ENCODE data around the gene MAGI2. TPM values are rescaled to one million over a fixed set of nuclear protein-coding genes. Genes with fewer than 3 reads are reported as not detected.

MAGI2 gene
- polyA plus RNA-seq, 1 donor, result 2.6 TPM

- Histone ChIP-seq H3K4me3 (ENCODE audit: low read length) (no peak overlapping the region), H3K4me1 (ENCODE audit: control insufficient read depth, insufficient read depth, low read length) (no peaks in the 10 kb centered on the region), H3K27ac (ENCODE audit: low read length) (no peak overlapping the region), H3K27me3 (ENCODE audit: control insufficient read depth, insufficient read depth, low read length) (no peaks in the 10 kb centered on the region), H3K9me3 (ENCODE audit: control insufficient read depth, low read depth, low read length) (no peaks in the 10 kb centered on the region), H3K36me3 (ENCODE audit: control insufficient read depth, insufficient read depth, low read length) (no peaks in the 10 kb centered on the region)
- no peak for DNase-seq
- 100% methylated on average over 1 of the region's 13 CpGs for whole genome bisulfite sequencing (ENCODE audit: insufficient coverage, low lambda C conversion rate)
Measured at GRCh38 chr7:78071491-78072200, 1381.8 kb downstream of the MAGI2 start.

GRCh38 chr7:78066599-78066998 lies 1386.9 kb downstream of the MAGI2 start:
- H3K9me3 ChIP-seq (ENCODE audit: control insufficient read depth, low read depth, low read length), result no peaks in the 10 kb centered on the region
- no peaks in the 10 kb centered on the region for H3K4me1 ChIP-seq (ENCODE audit: control insufficient read depth, insufficient read depth, low read length)
- no CpG with 5 or more reads among the region's 4 CpGs for WGBS (ENCODE audit: insufficient coverage, low lambda C conversion rate)
- H3K27me3 ChIP-seq (ENCODE audit: control insufficient read depth, insufficient read depth, low read length), result no peaks in the 10 kb centered on the region
- DNase-seq, result no peak
- no peaks in the 10 kb centered on the region for H3K36me3 ChIP-seq (ENCODE audit: control insufficient read depth, insufficient read depth, low read length)
- no peak overlapping the region for H3K27ac ChIP-seq (ENCODE audit: low read length)
- no peak overlapping the region for H3K4me3 ChIP-seq (ENCODE audit: low read length)

- no peaks in the 10 kb centered on the region for H3K9me3 ChIP-seq (ENCODE audit: control insufficient read depth, low read depth, low read length)
- no peak for DNase-seq
- no peak overlapping the region for H3K4me3 ChIP-seq (ENCODE audit: low read length)
- H3K4me1 ChIP-seq (ENCODE audit: control insufficient read depth, insufficient read depth, low read length), result no peaks in the 10 kb centered on the region
- no peaks in the 10 kb centered on the region for H3K27me3 ChIP-seq (ENCODE audit: control insufficient read depth, insufficient read depth, low read length)
- H3K36me3 ChIP-seq (ENCODE audit: control insufficient read depth, insufficient read depth, low read length), result no peaks in the 10 kb centered on the region
- no peak overlapping the region for H3K27ac ChIP-seq (ENCODE audit: low read length)
Measured at GRCh38 chr7:78063758-78064157, 1389.7 kb downstream of the MAGI2 start.

GRCh38 chr7:78062214-78062613 lies 1391.3 kb downstream of the MAGI2 start:
- H3K27ac ChIP-seq (ENCODE audit: low read length), result no peak overlapping the region
- H3K4me3 ChIP-seq (ENCODE audit: low read length), result no peak overlapping the region
- no peaks in the 10 kb centered on the region for H3K27me3 ChIP-seq (ENCODE audit: control insufficient read depth, insufficient read depth, low read length)
- no peaks in the 10 kb centered on the region for H3K4me1 ChIP-seq (ENCODE audit: control insufficient read depth, insufficient read depth, low read length)
- no peak for DNase-seq
- no CpG with 5 or more reads among the region's 3 CpGs for WGBS (ENCODE audit: insufficient coverage, low lambda C conversion rate)
- H3K36me3 ChIP-seq (ENCODE audit: control insufficient read depth, insufficient read depth, low read length), result no peaks in the 10 kb centered on the region
- no peaks in the 10 kb centered on the region for H3K9me3 ChIP-seq (ENCODE audit: control insufficient read depth, low read depth, low read length)

GRCh38 chr7:78057571-78057970 lies 1395.9 kb downstream of the MAGI2 start:
- no peaks in the 10 kb centered on the region for H3K27me3 ChIP-seq (ENCODE audit: control insufficient read depth, insufficient read depth, low read length)
- H3K9me3 ChIP-seq (ENCODE audit: control insufficient read depth, low read depth, low read length), result no peaks in the 10 kb centered on the region
- H3K27ac ChIP-seq (ENCODE audit: low read length), result no peak overlapping the region
- no peak overlapping the region for H3K4me3 ChIP-seq (ENCODE audit: low read length)
- DNase-seq, result no peak
- H3K36me3 ChIP-seq (ENCODE audit: control insufficient read depth, insufficient read depth, low read length), result no peaks in the 10 kb centered on the region
- H3K4me1 ChIP-seq (ENCODE audit: control insufficient read depth, insufficient read depth, low read length), result no peaks in the 10 kb centered on the region

GRCh38 chr7:78055599-78055998 lies 1397.9 kb downstream of the MAGI2 start:
- no peaks in the 10 kb centered on the region for H3K4me1 ChIP-seq (ENCODE audit: control insufficient read depth, insufficient read depth, low read length)
- WGBS (ENCODE audit: insufficient coverage, low lambda C conversion rate), result no CpG with 5 or more reads among the region's 1 CpG
- no peak overlapping the region for H3K27ac ChIP-seq (ENCODE audit: low read length)
- H3K36me3 ChIP-seq (ENCODE audit: control insufficient read depth, insufficient read depth, low read length), result no peaks in the 10 kb centered on the region
- DNase-seq, result no peak
- no peaks in the 10 kb centered on the region for H3K9me3 ChIP-seq (ENCODE audit: control insufficient read depth, low read depth, low read length)
- no peaks in the 10 kb centered on the region for H3K27me3 ChIP-seq (ENCODE audit: control insufficient read depth, insufficient read depth, low read length)
- no peak overlapping the region for H3K4me3 ChIP-seq (ENCODE audit: low read length)

- Histone ChIP-seq H3K4me1 (ENCODE audit: control insufficient read depth, insufficient read depth, low read length) (no peaks in the 10 kb centered on the region), H3K9me3 (ENCODE audit: control insufficient read depth, low read depth, low read length) (no peaks in the 10 kb centered on the region), H3K36me3 (ENCODE audit: control insufficient read depth, insufficient read depth, low read length) (no peaks in the 10 kb centered on the region), H3K27me3 (ENCODE audit: control insufficient read depth, insufficient read depth, low read length) (no peaks in the 10 kb centered on the region), H3K4me3 (ENCODE audit: low read length) (no peak overlapping the region), H3K27ac (ENCODE audit: low read length) (no peak overlapping the region)
- 50% methylated on average over 1 of the region's 3 CpGs for whole genome bisulfite sequencing (ENCODE audit: insufficient coverage, low lambda C conversion rate)
- DNase-seq, result peak; percentile 3 to 40
Measured at GRCh38 chr7:78055001-78055573, 1398.4 kb downstream of the MAGI2 start.

- no peak overlapping the region for H3K27ac ChIP-seq (ENCODE audit: low read length)
- H3K4me1 ChIP-seq (ENCODE audit: control insufficient read depth, insufficient read depth, low read length), result no peaks in the 10 kb centered on the region
- H3K4me3 ChIP-seq (ENCODE audit: low read length), result no peak overlapping the region
- DNase-seq, result no peak
- no CpG with 5 or more reads among the region's 7 CpGs for WGBS (ENCODE audit: insufficient coverage, low lambda C conversion rate)
- no peaks in the 10 kb centered on the region for H3K9me3 ChIP-seq (ENCODE audit: control insufficient read depth, low read depth, low read length)
- no peaks in the 10 kb centered on the region for H3K36me3 ChIP-seq (ENCODE audit: control insufficient read depth, insufficient read depth, low read length)
- no peaks in the 10 kb centered on the region for H3K27me3 ChIP-seq (ENCODE audit: control insufficient read depth, insufficient read depth, low read length)
Measured at GRCh38 chr7:78052112-78052511, 1401.4 kb downstream of the MAGI2 start.

GRCh38 chr7:78047800-78048199 lies 1405.7 kb downstream of the MAGI2 start:
- WGBS (ENCODE audit: insufficient coverage, low lambda C conversion rate), result no CpG with 5 or more reads among the region's 3 CpGs
- no peak for DNase-seq
- H3K27me3 ChIP-seq (ENCODE audit: control insufficient read depth, insufficient read depth, low read length), result no peaks in the 10 kb centered on the region

GRCh38 chr7:78043159-78043558 lies 1410.3 kb downstream of the MAGI2 start:
- DNase-seq, result no peak
- H3K27ac ChIP-seq (ENCODE audit: low read length), result no peak overlapping the region
- peaks cover 5% of the 10 kb centered on the region for H3K27me3 ChIP-seq (ENCODE audit: control insufficient read depth, insufficient read depth, low read length)
- H3K4me1 ChIP-seq (ENCODE audit: control insufficient read depth, insufficient read depth, low read length), result no peaks in the 10 kb centered on the region
- whole genome bisulfite sequencing (ENCODE audit: insufficient coverage, low lambda C conversion rate), result no CpG with 5 or more reads among the region's 2 CpGs
- H3K9me3 ChIP-seq (ENCODE audit: control insufficient read depth, low read depth, low read length), result no peaks in the 10 kb centered on the region
- H3K36me3 ChIP-seq (ENCODE audit: control insufficient read depth, insufficient read depth, low read length), result no peaks in the 10 kb centered on the region
- H3K4me3 ChIP-seq (ENCODE audit: low read length), result no peak overlapping the region

More at GRCh38 chr7:78047800-78048199, 1405.7 kb downstream of the MAGI2 start:
- H3K9me3 ChIP-seq (ENCODE audit: control insufficient read depth, low read depth, low read length), result no peaks in the 10 kb centered on the region
- no peak overlapping the region for H3K27ac ChIP-seq (ENCODE audit: low read length)
- no peaks in the 10 kb centered on the region for H3K36me3 ChIP-seq (ENCODE audit: control insufficient read depth, insufficient read depth, low read length)
- H3K4me3 ChIP-seq (ENCODE audit: low read length), result no peak overlapping the region
- no peaks in the 10 kb centered on the region for H3K4me1 ChIP-seq (ENCODE audit: control insufficient read depth, insufficient read depth, low read length)

GRCh38 chr7:78041423-78041822 lies 1412.0 kb downstream of the MAGI2 start:
- 100% methylated on average over 1 of the region's 3 CpGs for WGBS (ENCODE audit: insufficient coverage, low lambda C conversion rate)
- no peak for DNase-seq
- Histone ChIP-seq H3K4me3 (ENCODE audit: low read length) (no peak overlapping the region), H3K4me1 (ENCODE audit: control insufficient read depth, insufficient read depth, low read length) (no peaks in the 10 kb centered on the region), H3K27me3 (ENCODE audit: control insufficient read depth, insufficient read depth, low read length) (peaks cover 5% of the 10 kb centered on the region), H3K27ac (ENCODE audit: low read length) (no peak overlapping the region), H3K9me3 (ENCODE audit: control insufficient read depth, low read depth, low read length) (no peaks in the 10 kb centered on the region), H3K36me3 (ENCODE audit: control insufficient read depth, insufficient read depth, low read length) (no peaks in the 10 kb centered on the region)
